Measurements from ENCODE around the gene MANEAL.
A peak's percentile ranks its signal among the peaks of the same experiment; 100 is the strongest.

Gene MANEAL

GRCh38 chr1:37776946-37777516, 16.6 kb upstream of the MANEAL start:
- ChIA-PET POLR2A (no interaction called here), CTCF (no interaction called here)
- DNase-seq (ENCODE audit: low read depth, low spot score) = no peak

DNA sequence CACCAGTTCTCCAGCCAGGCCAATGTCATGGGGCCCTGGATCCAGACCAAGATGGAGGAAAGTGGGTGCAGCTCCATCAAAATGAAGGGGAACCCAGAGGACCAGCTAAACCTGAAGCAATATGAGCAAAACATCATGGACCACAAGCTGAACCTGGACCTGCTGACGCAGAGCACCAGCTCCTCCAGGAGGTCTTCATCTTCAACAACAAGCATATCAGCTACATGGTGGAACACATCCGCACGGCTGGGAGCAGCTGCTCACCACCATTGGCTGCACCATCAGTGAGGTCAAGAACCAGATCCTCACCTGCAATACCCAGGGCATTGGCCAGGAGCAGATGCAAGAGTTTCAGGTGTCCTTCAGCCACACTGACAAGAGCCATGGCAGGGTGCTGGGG, 15.0 kb upstream of the MANEAL start:
- no peak overlapping the region for H3K4me3 ChIP-seq (ENCODE audit: low read depth, low read length)
- CTCF ChIA-PET = no interaction called here
- TF ChIP-seq, protein P1, sequence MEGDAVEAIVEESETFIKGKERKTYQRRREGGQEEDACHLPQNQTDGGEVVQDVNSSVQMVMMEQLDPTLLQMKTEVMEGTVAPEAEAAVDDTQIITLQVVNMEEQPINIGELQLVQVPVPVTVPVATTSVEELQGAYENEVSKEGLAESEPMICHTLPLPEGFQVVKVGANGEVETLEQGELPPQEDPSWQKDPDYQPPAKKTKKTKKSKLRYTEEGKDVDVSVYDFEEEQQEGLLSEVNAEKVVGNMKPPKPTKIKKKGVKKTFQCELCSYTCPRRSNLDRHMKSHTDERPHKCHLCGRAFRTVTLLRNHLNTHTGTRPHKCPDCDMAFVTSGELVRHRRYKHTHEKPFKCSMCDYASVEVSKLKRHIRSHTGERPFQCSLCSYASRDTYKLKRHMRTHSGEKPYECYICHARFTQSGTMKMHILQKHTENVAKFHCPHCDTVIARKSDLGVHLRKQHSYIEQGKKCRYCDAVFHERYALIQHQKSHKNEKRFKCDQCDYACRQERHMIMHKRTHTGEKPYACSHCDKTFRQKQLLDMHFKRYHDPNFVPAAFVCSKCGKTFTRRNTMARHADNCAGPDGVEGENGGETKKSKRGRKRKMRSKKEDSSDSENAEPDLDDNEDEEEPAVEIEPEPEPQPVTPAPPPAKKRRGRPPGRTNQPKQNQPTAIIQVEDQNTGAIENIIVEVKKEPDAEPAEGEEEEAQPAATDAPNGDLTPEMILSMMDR (IDR thresholded peaks at IDR 0.05; ENCODE audit: insufficient read depth, low read length, missing control alignments) = no peak
- POLR2A ChIA-PET = no interaction called here
- DNase-seq (ENCODE audit: low read depth, low spot score) = no peak

More at GRCh38 chr1:37776946-37777516, 16.6 kb upstream of the MANEAL start:
- TF ChIP-seq, protein P1 (IDR thresholded peaks at IDR 0.05; ENCODE audit: insufficient read depth, low read length, missing control alignments) = no peak
- H3K4me3 ChIP-seq (ENCODE audit: low read depth, low read length) = no peak overlapping the region

DNA sequence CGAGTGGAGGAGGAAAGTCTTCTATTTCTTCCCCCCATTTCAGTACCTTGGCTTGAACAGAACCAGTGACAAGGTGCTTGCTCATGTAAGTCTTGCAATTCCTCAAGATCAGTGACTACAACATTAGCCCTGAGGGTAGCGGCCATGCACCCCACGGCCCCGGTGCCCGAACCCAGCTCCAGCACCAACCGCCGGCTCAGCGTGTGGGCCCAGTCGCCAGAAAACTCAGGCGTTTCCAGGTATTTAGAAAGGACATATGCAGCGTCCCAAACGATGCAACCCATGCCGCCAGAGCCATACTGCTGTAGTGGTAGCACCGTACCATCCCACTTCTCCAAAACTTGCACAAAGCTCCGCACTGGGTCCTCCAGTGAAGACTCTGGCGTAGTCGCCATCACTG, 11.2 kb upstream of the MANEAL start:
- TF ChIP-seq, protein P1 (IDR thresholded peaks at IDR 0.05; ENCODE audit: insufficient read depth, low read length, missing control alignments) = no peak
- POLR2A ChIA-PET = no interaction called here
- H3K4me3 ChIP-seq (ENCODE audit: low read depth, low read length) = no peak overlapping the region
- no peak for DNase-seq (ENCODE audit: low read depth, low spot score)
- CTCF ChIA-PET = no interaction called here

DNA sequence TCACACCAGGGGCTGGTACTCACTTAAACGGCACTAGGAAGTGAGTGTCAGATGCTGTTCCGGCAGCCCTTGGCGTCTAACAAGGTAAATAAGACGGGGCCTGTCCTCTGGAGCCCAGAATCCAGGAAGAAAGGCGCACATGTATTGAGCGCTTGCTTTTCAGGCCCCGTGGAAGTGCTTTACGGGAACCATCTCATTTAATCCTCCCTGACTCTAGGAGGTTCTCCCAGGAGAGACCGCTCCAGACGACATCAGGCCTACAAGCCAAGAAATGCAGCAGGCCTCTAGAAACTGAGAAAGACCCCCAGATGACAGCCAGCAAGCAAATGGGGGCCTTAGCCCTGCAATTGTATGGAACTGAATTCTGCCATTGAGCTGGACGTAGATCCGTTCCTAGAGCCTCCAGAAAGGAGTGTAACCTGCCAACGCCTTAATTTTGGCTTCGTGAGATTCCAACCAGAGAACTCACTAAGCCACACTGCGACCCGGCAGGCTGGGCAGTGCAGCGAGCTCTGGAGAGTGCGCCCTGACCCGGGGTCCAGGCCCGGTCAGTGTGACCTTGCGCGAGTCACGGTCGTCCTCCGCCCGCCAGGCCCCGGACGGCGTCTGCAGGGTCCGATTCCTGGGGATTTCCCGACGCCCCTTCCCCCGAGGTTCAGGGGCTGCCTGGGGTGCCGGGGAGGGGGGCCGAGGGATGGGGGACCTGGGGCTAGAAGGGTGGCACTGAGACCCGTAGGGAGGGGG, 532 bp upstream of the MANEAL start:
- H3K4me3 ChIP-seq (ENCODE audit: low read depth, low read length) = no peak overlapping the region
- TF ChIP-seq, protein P1 (IDR thresholded peaks at IDR 0.05; ENCODE audit: insufficient read depth, low read length, missing control alignments) = no peak
- POLR2A ChIA-PET = no interaction called here
- CTCF ChIA-PET = no interaction called here
- DNase-seq (ENCODE audit: low read depth, low spot score) = no peak

- no peak for DNase-seq (ENCODE audit: low read depth, low spot score)
- TF ChIP-seq, protein P1 (IDR thresholded peaks at IDR 0.05; ENCODE audit: insufficient read depth, low read length, missing control alignments) = no peak
- POLR2A ChIA-PET = no interaction called here
- H3K4me3 ChIP-seq (ENCODE audit: low read depth, low read length) = peak overlapping the region; percentile 6
- CTCF ChIA-PET = no interaction called here
These were observed 1.0 kb downstream of the MANEAL start for GRCh38 chr1:37794372-37795339.

Measured in AG04449 (cell line).